ENCODE data around the gene XPO1.

XPO1 gene

GRCh38 chr2:61434314-61434713, 103.8 kb downstream of the XPO1 start:
- no peak for DNase-seq (ENCODE audit: low read depth)

GRCh38 chr2:61433606-61434005, 104.5 kb downstream of the XPO1 start:
- no peak for DNase-seq (ENCODE audit: low read depth)

GRCh38 chr2:61432990-61433389, 105.2 kb downstream of the XPO1 start:
- DNase-seq (ENCODE audit: low read depth) = no peak

- DNase-seq (ENCODE audit: low read depth) = no peak
Measured at GRCh38 chr2:61431345-61431744, 106.8 kb downstream of the XPO1 start.

All from T follicular helper cell (primary cell).